AG04449 (cell line): ENCODE measurements around the gene OTUB1.

Source experiments
- CTCF ChIA-PET: fragments of 350-600 bp; formaldehyde crosslinking; extraction: SDS; loops from one replicate; lab custom pipeline; 2021; ENCODE audit warnings: antibody characterized with exemption; lab: Yijun Ruan, JAX
- POLR2A ChIA-PET: fragments of 400-600, 350-600 bp; formaldehyde crosslinking; extraction: SDS; loops from one replicate; lab custom pipeline; 2020; ENCODE audit warnings: antibody characterized with exemption, inconsistent platforms; lab: Yijun Ruan, JAX
- DNase-seq: peaks from one replicate; pipeline ENCODE4 v3.0.0-alpha.2; 2010; ENCODE audit warnings: low read depth, low spot score
- H3K4me3 ChIP-seq: 2 replicates; pipeline ENCODE4 v1.5.1; 2011; ENCODE audit warnings: low read depth, mild to moderate bottlenecking, control low read depth, low read length
- TF ChIP-seq, protein P1 (sequence below): IDR thresholded peaks from one replicate; pipeline ENCODE4 v1.5.1; 2011; ENCODE audit warnings: mild to moderate bottlenecking, moderate library complexity, low read length, control low read depth, inconsistent platforms; ENCODE audit not compliant: insufficient read depth; ENCODE audit errors: missing control alignments

The OTUB1 gene

DNA sequence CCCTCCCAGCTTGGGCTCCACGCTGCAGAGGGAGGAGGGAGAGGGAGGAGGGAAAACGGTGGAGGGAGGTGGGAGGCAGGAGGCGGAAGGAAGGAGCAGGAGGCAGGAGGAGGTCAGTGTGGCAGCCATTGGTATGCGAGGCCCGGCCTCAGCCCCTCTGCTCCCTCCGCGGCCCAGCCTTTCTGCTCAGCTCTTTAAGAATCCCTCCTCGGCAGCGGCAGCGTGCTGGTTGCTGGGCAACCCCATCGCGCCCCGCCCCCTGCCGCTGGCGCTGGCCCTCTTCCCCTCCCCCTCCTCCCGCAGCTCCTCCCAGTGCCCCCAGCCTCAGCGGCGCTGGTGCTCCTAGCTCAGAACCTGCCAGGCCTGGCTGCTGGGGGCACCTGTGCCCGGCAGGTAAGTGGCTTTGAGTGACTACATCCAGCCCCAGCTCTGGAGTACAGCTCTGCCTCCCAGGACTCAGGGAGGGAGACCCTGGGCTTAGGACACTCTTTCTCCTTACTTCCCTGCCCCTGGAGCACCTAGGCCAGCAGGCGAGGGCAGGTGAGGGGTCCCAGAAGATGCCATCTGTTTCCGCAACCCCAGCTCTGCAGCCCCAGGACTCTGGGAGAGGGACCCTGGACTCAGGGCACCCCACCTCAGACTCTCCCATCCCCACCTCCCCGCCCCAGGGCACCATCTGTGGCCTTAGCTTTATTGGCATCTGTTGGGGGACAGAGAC, 42.3 kb downstream of the OTUB1 start:
- DNase-seq, result no peak
- no peak overlapping the region for H3K4me3 ChIP-seq
- POLR2A ChIA-PET, result no interaction called here
- TF ChIP-seq, protein P1, sequence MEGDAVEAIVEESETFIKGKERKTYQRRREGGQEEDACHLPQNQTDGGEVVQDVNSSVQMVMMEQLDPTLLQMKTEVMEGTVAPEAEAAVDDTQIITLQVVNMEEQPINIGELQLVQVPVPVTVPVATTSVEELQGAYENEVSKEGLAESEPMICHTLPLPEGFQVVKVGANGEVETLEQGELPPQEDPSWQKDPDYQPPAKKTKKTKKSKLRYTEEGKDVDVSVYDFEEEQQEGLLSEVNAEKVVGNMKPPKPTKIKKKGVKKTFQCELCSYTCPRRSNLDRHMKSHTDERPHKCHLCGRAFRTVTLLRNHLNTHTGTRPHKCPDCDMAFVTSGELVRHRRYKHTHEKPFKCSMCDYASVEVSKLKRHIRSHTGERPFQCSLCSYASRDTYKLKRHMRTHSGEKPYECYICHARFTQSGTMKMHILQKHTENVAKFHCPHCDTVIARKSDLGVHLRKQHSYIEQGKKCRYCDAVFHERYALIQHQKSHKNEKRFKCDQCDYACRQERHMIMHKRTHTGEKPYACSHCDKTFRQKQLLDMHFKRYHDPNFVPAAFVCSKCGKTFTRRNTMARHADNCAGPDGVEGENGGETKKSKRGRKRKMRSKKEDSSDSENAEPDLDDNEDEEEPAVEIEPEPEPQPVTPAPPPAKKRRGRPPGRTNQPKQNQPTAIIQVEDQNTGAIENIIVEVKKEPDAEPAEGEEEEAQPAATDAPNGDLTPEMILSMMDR, result no peak
- CTCF ChIA-PET, result interaction anchor here (0.8 to 8.1 kb wide), 5 partner anchors 11 to 124 kb away, joined by 3 to 45 read pairs (median 4); no protein-coding TSS in a partner anchor

- POLR2A ChIA-PET, result no interaction called here
- DNase-seq, result no peak
- CTCF ChIA-PET, result interaction anchor here (0.8 to 8.1 kb wide), 2 partner anchors 10 to 28 kb away, joined by 3 to 45 read pairs; no protein-coding TSS in a partner anchor
- TF ChIP-seq, protein P1, result no peak
- H3K4me3 ChIP-seq, result no peak overlapping the region
Observed at GRCh38 chr11:64029773-64030172, 43.5 kb downstream of the OTUB1 start.

GRCh38 chr11:64031001-64031400, 44.8 kb downstream of the OTUB1 start:
- CTCF ChIA-PET, result interaction anchor here (1.2 to 8.1 kb wide), 4 partner anchors 29 to 122 kb away, joined by 3 to 45 read pairs (median 9); no protein-coding TSS in a partner anchor
- no peak for DNase-seq
- POLR2A ChIA-PET, result no interaction called here
- no peak overlapping the region for H3K4me3 ChIP-seq
- TF ChIP-seq, protein P1, result no peak

GRCh38 chr11:64032050-64032449, 45.8 kb downstream of the OTUB1 start:
- ChIA-PET CTCF (interaction anchor here (1.2 to 3.1 kb wide), 4 partner anchors 30 to 121 kb away, joined by 3 to 15 read pairs (median 6); no protein-coding TSS in a partner anchor), POLR2A (no interaction called here)
- DNase-seq, result no peak
- TF ChIP-seq, protein P1, result no peak
- no peak overlapping the region for H3K4me3 ChIP-seq

- DNase-seq, result no peak
Observed at GRCh38 chr11:64034411-64034811, 48.2 kb downstream of the OTUB1 start.

DNA sequence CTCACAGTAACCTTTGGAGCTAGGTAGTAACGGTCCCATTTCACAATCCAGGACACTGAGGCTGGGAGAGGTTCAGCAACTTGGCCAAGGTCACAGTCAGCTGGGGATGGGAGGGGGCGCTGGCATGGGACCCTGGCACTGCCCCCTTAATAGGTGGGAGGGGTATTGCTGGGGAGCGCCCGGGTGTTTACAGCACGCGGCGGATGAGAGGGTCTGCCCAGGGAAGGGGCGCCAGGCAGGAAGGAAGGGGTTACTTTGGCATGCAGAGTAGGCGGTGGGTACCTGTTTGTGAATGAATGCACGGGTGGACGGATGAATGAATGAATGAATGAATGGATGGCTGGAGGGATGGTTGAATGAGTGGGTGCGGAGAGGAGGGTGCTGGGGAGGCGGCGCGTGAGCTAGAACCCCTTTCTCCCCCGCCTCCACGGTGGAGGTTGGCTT, 48.9 kb downstream of the OTUB1 start:
- ChIA-PET CTCF (interaction anchor here (1.9 to 3.1 kb wide), 3 partner anchors 10 to 115 kb away, joined by 6 to 8 read pairs (median 6); no protein-coding TSS in a partner anchor), POLR2A (no interaction called here)
- no peak for DNase-seq
- TF ChIP-seq, protein P1, result no peak
- peak overlapping the region; percentile 34 for H3K4me3 ChIP-seq

More at GRCh38 chr11:64034411-64034811, 48.2 kb downstream of the OTUB1 start:
- ChIA-PET POLR2A (no interaction called here), CTCF (interaction anchor here (1.6 to 3.1 kb wide), 5 partner anchors 9 to 119 kb away, joined by 5 to 8 read pairs (median 6); no protein-coding TSS in a partner anchor)
- TF ChIP-seq, protein P1, result no peak
- no peak overlapping the region for H3K4me3 ChIP-seq
